SK-N-SH (cell line): ENCODE measurements around the gene GLCE.

ENCODE experiments used
- CTCF ChIP-seq: fragments of 200-600 bp; sonication (generic); IDR thresholded peaks from 2 replicates; pipeline ENCODE4 v1.6.1; 2017; ENCODE audit warnings: antibody characterized with exemption, mild to moderate bottlenecking, moderate library complexity
- FOXM1 ChIP-seq: IDR thresholded peaks from 2 replicates; pipeline ENCODE4 v1.4.0; 2012; ENCODE audit warnings: low read depth, mild to moderate bottlenecking
- GATA2 ChIP-seq: sonication (generic); formaldehyde crosslinking; IDR thresholded peaks from 2 replicates; pipeline ENCODE4 v1.5.0; 2020; ENCODE audit warnings: mild to moderate bottlenecking, missing genetic modification reagents
- IRF3 ChIP-seq: fragments of 150-350 bp; IDR thresholded peaks from 2 replicates; pipeline ENCODE4 v1.6.1; 2016; ENCODE audit warnings: mild to moderate bottlenecking, low read depth, low read length
- MXI1 ChIP-seq: IDR thresholded peaks from 2 replicates; pipeline ENCODE4 v1.6.1; 2012; ENCODE audit warnings: mild to moderate bottlenecking, low read depth, low read length, improper control_type of control experiment
- POLR2AphosphoS5 ChIP-seq: IDR thresholded peaks from 2 replicates; pipeline ENCODE4 v1.6.1; 2012; ENCODE audit warnings: low read depth, low read length
- RAD21 ChIP-seq: IDR thresholded peaks from 2 replicates; pipeline ENCODE4 v1.6.1; 2012; ENCODE audit warnings: mild to moderate bottlenecking, low read length
- RFX5 ChIP-seq: IDR thresholded peaks from 2 replicates; pipeline ENCODE4 v1.6.1; 2012; ENCODE audit warnings: mild to moderate bottlenecking, improper control_type of control experiment, low read length
- SIN3A ChIP-seq: IDR thresholded peaks from 2 replicates; pipeline ENCODE4 v1.6.1; 2012; ENCODE audit warnings: low read depth, mild to moderate bottlenecking, low read length, moderate library complexity, borderline replicate concordance
- TAF1 ChIP-seq: IDR thresholded peaks from 2 replicates; pipeline ENCODE4 v1.6.1; 2012; ENCODE audit warnings: low read depth, mild to moderate bottlenecking, low read length, moderate library complexity, borderline replicate concordance
- TEAD4 ChIP-seq: IDR thresholded peaks from 2 replicates; pipeline ENCODE4 v1.4.0; 2012; ENCODE audit warnings: mild to moderate bottlenecking, borderline replicate concordance; ENCODE audit not compliant: insufficient read depth
- ZBTB33 ChIP-seq: IDR thresholded peaks from 2 replicates; pipeline ENCODE4 v1.4.0; 2012; ENCODE audit warnings: low read depth, borderline replicate concordance
- TF ChIP-seq, protein P1 (sequence below): IDR thresholded peaks from 2 replicates; pipeline ENCODE4; 2012

DNA sequence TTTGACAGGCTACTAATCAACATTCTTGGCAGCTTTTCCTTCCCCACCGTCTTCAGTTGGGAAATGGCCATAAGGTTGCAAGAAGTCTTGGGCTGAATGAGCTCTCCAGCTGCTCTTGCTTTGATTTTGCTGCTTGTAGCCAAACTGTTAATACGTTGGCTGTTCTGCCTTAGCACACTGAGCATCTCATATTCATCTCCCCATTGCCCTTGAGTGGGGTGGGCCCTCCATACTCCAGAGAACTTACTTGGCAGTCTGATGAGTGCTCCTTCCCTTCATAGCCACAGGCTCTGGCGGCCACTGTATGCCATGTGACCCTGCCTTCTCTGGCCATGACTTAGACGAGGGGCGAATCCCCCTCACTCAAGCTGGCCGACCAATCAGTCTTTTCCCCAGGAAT, 112.5 kb downstream of the GLCE start:
- TF ChIP-seq CTCF (no peak), RAD21 (no peak), ZBTB33 (no peak), FOXM1 (no peak), RFX5 (no peak), MXI1 (no peak), SIN3A (no peak), IRF3 (no peak), TEAD4 (no peak), POLR2AphosphoS5 (no peak), GATA2 (CRISPR knock-in tag) (no peak), TAF1 (no peak)
- TF ChIP-seq, protein P1, sequence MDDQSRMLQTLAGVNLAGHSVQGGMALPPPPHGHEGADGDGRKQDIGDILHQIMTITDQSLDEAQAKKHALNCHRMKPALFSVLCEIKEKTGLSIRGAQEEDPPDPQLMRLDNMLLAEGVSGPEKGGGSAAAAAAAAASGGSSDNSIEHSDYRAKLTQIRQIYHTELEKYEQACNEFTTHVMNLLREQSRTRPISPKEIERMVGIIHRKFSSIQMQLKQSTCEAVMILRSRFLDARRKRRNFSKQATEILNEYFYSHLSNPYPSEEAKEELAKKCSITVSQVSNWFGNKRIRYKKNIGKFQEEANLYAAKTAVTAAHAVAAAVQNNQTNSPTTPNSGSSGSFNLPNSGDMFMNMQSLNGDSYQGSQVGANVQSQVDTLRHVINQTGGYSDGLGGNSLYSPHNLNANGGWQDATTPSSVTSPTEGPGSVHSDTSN, result no peak
